Measurements from ENCODE around the gene BIN2. TPM values are rescaled to one million over a fixed set of nuclear protein-coding genes. Genes with fewer than 3 reads are reported as not detected.

The BIN2 gene
- total and polyA plus RNA-seq, 9 of the 15 experiments (the other 6 are each of a cell fraction or from before 2014, with no cell fraction given), result 0.04 to 0.39 (median 0.25) TPM; not detected in 1

DNA sequence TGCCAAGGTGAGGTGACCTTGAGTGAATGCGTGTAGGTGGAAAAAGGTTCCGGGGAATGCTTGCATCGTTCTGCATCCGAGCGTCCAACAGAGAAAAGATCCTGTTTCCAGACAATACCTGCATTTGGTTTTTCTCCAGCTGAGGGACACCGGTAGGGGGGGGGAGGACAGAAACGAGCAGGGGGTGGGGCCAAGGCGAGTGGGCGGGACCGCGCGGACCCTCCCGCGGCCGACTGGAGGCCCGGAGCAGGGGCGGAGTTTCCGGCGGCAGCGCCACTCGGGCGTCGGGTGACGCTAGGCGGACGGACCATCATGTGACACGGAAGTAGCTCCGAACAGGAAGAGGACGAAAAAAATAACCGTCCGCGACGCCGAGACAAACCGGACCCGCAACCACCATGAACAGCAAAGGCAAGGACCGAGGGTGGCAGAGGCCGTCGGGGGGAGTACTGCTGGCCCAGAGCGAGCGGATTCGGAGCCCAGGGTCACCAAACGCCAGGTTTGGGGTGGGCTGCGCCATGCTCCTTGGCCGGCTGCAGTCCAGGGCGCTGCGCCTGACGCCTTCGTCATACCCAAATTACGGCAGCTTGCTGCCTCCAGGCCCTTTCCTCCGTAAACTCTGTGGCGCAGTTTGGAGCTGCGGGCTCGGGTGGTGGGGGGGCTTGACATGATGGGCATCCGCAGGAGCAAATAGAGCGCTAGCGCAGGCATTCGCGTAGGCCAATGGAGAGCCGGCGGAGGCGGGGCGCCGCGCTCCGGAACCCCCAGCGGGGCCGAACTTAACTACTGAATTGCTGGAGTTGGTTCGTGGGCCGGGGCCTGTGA, 85.3 kb downstream of the BIN2 start, which contains the start of gene DAZAP2 (continued):
- no peak for TF ChIP-seq ZC3H4 (CRISPR knock-in tag; IDR thresholded peaks at IDR 0.05; ENCODE audit: borderline replicate concordance)
- no peak for TF ChIP-seq MCM7 (IDR thresholded peaks at IDR 0.05)
- TF ChIP-seq ZNF780A (CRISPR knock-in tag; IDR thresholded peaks at IDR 0.05), result no peak
- TF ChIP-seq, protein P1, sequence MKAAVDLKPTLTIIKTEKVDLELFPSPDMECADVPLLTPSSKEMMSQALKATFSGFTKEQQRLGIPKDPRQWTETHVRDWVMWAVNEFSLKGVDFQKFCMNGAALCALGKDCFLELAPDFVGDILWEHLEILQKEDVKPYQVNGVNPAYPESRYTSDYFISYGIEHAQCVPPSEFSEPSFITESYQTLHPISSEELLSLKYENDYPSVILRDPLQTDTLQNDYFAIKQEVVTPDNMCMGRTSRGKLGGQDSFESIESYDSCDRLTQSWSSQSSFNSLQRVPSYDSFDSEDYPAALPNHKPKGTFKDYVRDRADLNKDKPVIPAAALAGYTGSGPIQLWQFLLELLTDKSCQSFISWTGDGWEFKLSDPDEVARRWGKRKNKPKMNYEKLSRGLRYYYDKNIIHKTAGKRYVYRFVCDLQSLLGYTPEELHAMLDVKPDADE (conservative IDR thresholded peaks at IDR 0.05; ENCODE audit: control insufficient read depth, low read depth, low read length), result peak; percentile 80
- TF ChIP-seq, protein P2, sequence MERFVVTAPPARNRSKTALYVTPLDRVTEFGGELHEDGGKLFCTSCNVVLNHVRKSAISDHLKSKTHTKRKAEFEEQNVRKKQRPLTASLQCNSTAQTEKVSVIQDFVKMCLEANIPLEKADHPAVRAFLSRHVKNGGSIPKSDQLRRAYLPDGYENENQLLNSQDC (CRISPR knock-in tag; IDR thresholded peaks at IDR 0.05), result no peak
- peak; percentile 24; the same call in 1 of the 2 replicates for TF ChIP-seq ZNF263 (CRISPR knock-in tag; IDR thresholded peaks at IDR 0.05; ENCODE audit: borderline replicate concordance)
- TF ChIP-seq, protein P3, sequence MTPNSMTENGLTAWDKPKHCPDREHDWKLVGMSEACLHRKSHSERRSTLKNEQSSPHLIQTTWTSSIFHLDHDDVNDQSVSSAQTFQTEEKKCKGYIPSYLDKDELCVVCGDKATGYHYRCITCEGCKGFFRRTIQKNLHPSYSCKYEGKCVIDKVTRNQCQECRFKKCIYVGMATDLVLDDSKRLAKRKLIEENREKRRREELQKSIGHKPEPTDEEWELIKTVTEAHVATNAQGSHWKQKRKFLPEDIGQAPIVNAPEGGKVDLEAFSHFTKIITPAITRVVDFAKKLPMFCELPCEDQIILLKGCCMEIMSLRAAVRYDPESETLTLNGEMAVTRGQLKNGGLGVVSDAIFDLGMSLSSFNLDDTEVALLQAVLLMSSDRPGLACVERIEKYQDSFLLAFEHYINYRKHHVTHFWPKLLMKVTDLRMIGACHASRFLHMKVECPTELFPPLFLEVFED (CRISPR knock-in tag; conservative IDR thresholded peaks at IDR 0.05), result no peak
- no peak for TF ChIP-seq NCOA2 (IDR thresholded peaks at IDR 0.05; ENCODE audit: partially characterized antibody in 2 of 2)
- TF ChIP-seq ZC3H11A (IDR thresholded peaks at IDR 0.05; ENCODE audit: low read depth, low read length), result no peak
- TF ChIP-seq SUPT5H (IDR thresholded peaks at IDR 0.05), result peak; percentile 95
- TF ChIP-seq POLR2G (IDR thresholded peaks at IDR 0.05; ENCODE audit: low read depth, low read length), result peak; percentile 91
- TF ChIP-seq RHOXF2B (CRISPR knock-in tag; conservative IDR thresholded peaks at IDR 0.05), result no peak
- TF ChIP-seq MXI1 (IDR thresholded peaks at IDR 0.05; ENCODE audit: low read depth, low read length), result no peak
- TF ChIP-seq NCOA6 (IDR thresholded peaks at IDR 0.05), result no peak; the same call in 1 of the 2 replicates
- no peak for TF ChIP-seq ZNF12 (CRISPR knock-in tag; IDR thresholded peaks at IDR 0.05)
- TF ChIP-seq, protein P4, sequence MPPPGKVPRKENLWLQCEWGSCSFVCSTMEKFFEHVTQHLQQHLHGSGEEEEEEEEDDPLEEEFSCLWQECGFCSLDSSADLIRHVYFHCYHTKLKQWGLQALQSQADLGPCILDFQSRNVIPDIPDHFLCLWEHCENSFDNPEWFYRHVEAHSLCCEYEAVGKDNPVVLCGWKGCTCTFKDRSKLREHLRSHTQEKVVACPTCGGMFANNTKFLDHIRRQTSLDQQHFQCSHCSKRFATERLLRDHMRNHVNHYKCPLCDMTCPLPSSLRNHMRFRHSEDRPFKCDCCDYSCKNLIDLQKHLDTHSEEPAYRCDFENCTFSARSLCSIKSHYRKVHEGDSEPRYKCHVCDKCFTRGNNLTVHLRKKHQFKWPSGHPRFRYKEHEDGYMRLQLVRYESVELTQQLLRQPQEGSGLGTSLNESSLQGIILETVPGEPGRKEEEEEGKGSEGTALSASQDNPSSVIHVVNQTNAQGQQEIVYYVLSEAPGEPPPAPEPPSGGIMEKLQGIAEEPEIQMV (tag; conservative IDR thresholded peaks at IDR 0.05; ENCODE audit: low read depth), result no peak
- TF ChIP-seq, protein P5, sequence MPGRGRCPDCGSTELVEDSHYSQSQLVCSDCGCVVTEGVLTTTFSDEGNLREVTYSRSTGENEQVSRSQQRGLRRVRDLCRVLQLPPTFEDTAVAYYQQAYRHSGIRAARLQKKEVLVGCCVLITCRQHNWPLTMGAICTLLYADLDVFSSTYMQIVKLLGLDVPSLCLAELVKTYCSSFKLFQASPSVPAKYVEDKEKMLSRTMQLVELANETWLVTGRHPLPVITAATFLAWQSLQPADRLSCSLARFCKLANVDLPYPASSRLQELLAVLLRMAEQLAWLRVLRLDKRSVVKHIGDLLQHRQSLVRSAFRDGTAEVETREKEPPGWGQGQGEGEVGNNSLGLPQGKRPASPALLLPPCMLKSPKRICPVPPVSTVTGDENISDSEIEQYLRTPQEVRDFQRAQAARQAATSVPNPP (IDR thresholded peaks at IDR 0.05; ENCODE audit: borderline replicate concordance, insufficient read depth, insufficient read length), result no peak
- TF ChIP-seq KDM5B (IDR thresholded peaks at IDR 0.05; ENCODE audit: insufficient replicate concordance, low read depth, low read length), result peak; percentile 71
- TF ChIP-seq ZNF445 (CRISPR knock-in tag; IDR thresholded peaks at IDR 0.05; ENCODE audit: low read depth), result no peak
- peak; percentile 82 for TF ChIP-seq POLR2AphosphoS5 (IDR thresholded peaks at IDR 0.05; ENCODE audit: control insufficient read depth, insufficient read depth, low read depth, low read length)
- TF ChIP-seq HNRNPL (IDR thresholded peaks at IDR 0.05; ENCODE audit: low read depth, low read length), result no peak
- TF ChIP-seq ZKSCAN3 (CRISPR knock-in tag; IDR thresholded peaks at IDR 0.05), result no peak
- TF ChIP-seq KAT8 (IDR thresholded peaks at IDR 0.05; ENCODE audit: low read depth), result no peak
- TF ChIP-seq TCF3 (CRISPR knock-in tag; IDR thresholded peaks at IDR 0.05), result no peak

Data from K562 (cell line).